CD14-positive monocyte (primary cell): ENCODE results near the gene NSD1. TPM values are rescaled to one million over a fixed set of nuclear protein-coding genes. Genes with fewer than 3 reads are reported as not detected.
"Not testable (repeated sequence)": the region's sequence is repeated elsewhere in the genome, so short reads cannot be mapped to it uniquely, and the experiment has no call there.

Experiments
- DNase-seq, 3 donors: peaks; one replicate each; pipeline ENCODE4 v3.0.0-alpha.2; 2011 to 2022
- H2AFZ ChIP-seq: 2 replicates; pipeline ENCODE4 v1.6.0; 2012; ENCODE audit warnings: mild to moderate bottlenecking, low read depth, low read length, inconsistent platforms; ENCODE audit not compliant: insufficient read depth, poor library complexity, severe bottlenecking
- H3K27ac ChIP-seq, 2 donors: 1 replicate in 1 of 2; 2 replicates in 1 of 2; pipeline ENCODE4 v1.5.1; 2012 to 2013; ENCODE audit warnings: low read length in 2 of 2, control low read depth in 1 of 2, inconsistent platforms in 1 of 2, low read depth in 1 of 2, mild to moderate bottlenecking in 1 of 2
- H3K27me3 ChIP-seq, 2 donors: one replicate each; pipeline versions ENCODE4 v1.6.0 to v1.6.1; 2011 to 2013; ENCODE audit warnings: low read length in 2 of 2; ENCODE audit not compliant: control insufficient read depth in 2 of 2, insufficient read depth in 2 of 2
- H3K36me3 ChIP-seq, 2 donors: replicated peaks in 1 of 2; 1 replicate in 1 of 2; 2 replicates in 1 of 2; pipeline versions ENCODE4 v1.5.1 to v1.6.1; 2012 to 2013; ENCODE audit warnings: low read length in 2 of 2, control low read depth in 1 of 2, inconsistent platforms in 1 of 2, mild to moderate bottlenecking in 1 of 2; ENCODE audit not compliant: insufficient read depth in 2 of 2, control insufficient read depth in 1 of 2
- H3K4me1 ChIP-seq, 2 donors: 1 replicate in 1 of 2; 2 replicates in 1 of 2; pipeline versions ENCODE4 v1.5.1 to v1.6.1; 2012 to 2013; ENCODE audit warnings: low read length in 2 of 2, control low read depth in 1 of 2, inconsistent platforms in 1 of 2, mild to moderate bottlenecking in 1 of 2, moderate library complexity in 1 of 2; ENCODE audit not compliant: insufficient read depth in 2 of 2, control insufficient read depth in 1 of 2
- H3K4me2 ChIP-seq: replicated peaks from 2 replicates; pipeline ENCODE3; 2012; ENCODE audit warnings: low read length, moderate library complexity, mild to moderate bottlenecking; ENCODE audit not compliant: poor library complexity, severe bottlenecking; ENCODE audit errors: extremely low read depth
- H3K4me3 ChIP-seq, 3 experiments: fragments of 200-600 bp in 1 of 3; sonication (generic) in 1 of 3; replicated peaks in 1 of 3; 1 replicate in 2 of 3; 2 replicates in 1 of 3; pipeline ENCODE4 v1.5.1; 2011 to 2013; ENCODE audit warnings: low read length in 3 of 3, mild to moderate bottlenecking in 3 of 3, control low read depth in 2 of 3, low read depth in 2 of 3, inconsistent platforms in 1 of 3, moderate library complexity in 1 of 3
- H3K79me2 ChIP-seq: 2 replicates; pipeline ENCODE4 v1.6.0; 2012; ENCODE audit warnings: mild to moderate bottlenecking, control low read depth, inconsistent platforms, low read length, moderate library complexity; ENCODE audit not compliant: insufficient read depth
- H3K9ac ChIP-seq: 2 replicates; pipeline ENCODE4 v1.6.0; 2017; ENCODE audit warnings: low read length, mild to moderate bottlenecking; ENCODE audit not compliant: insufficient read depth, poor library complexity, severe bottlenecking
- H3K9me3 ChIP-seq, 2 donors: replicated peaks in 1 of 2; 1 replicate in 1 of 2; 2 replicates in 1 of 2; pipeline versions ENCODE4 v1.5.1 to v1.6.1; 2012 to 2013; ENCODE audit warnings: low read length in 2 of 2, control low read depth in 1 of 2; ENCODE audit not compliant: control insufficient read depth in 1 of 2, insufficient read depth in 1 of 2
- H4K20me1 ChIP-seq: 2 replicates; pipeline ENCODE4 v1.6.0; 2012; ENCODE audit warnings: mild to moderate bottlenecking, low read length, control low read depth, moderate library complexity; ENCODE audit not compliant: insufficient read depth
- H3K27ac Mint-ChIP-seq, 7 donors: one replicate each; pipeline ENCODE4 v1.8.0; 2020; ENCODE audit warnings: mild to moderate bottlenecking in 7 of 7, mixed read lengths in 7 of 7, moderate library complexity in 6 of 7, inconsistent platforms in 2 of 7
- H3K27me3 Mint-ChIP-seq, 3 donors: one replicate each; pipeline ENCODE4 v1.8.0; 2021 to 2022; ENCODE audit warnings: low read depth in 3 of 3, mild to moderate bottlenecking in 3 of 3, mixed read lengths in 3 of 3, moderate library complexity in 3 of 3, inconsistent platforms in 1 of 3
- H3K36me3 Mint-ChIP-seq, 2 donors: one replicate each; pipeline ENCODE4 v1.8.0; 2020; ENCODE audit warnings: mixed read lengths in 2 of 2, inconsistent platforms in 1 of 2, mild to moderate bottlenecking in 1 of 2
- H3K4me1 Mint-ChIP-seq: one replicate; pipeline ENCODE4 v1.8.0; 2020; ENCODE audit warnings: mild to moderate bottlenecking, mixed read lengths
- H3K4me3 Mint-ChIP-seq, 2 donors: one replicate each; pipeline ENCODE4 v1.8.0; 2020; ENCODE audit warnings: mild to moderate bottlenecking in 2 of 2, mixed read lengths in 2 of 2, moderate library complexity in 1 of 2
- H3K9me3 Mint-ChIP-seq, 7 donors: one replicate each; pipeline ENCODE4 v1.8.0; 2020 to 2022; ENCODE audit warnings: mixed read lengths in 7 of 7, mild to moderate bottlenecking in 6 of 7, moderate library complexity in 6 of 7, inconsistent platforms in 2 of 7
- CTCF ChIP-seq: fragments of 200-600 bp; IDR thresholded peaks from one replicate; pipeline ENCODE4 v1.8.0; 2022; ENCODE audit warnings: antibody characterized with exemption, mild to moderate bottlenecking
- WGBS: methylation state at CpG from one replicate; pipeline ENCODE4 v1.1.5; 2013; ENCODE audit warnings: missing lambda C conversion rate; ENCODE audit not compliant: insufficient coverage; 5-methylcytosine and 5-hydroxymethylcytosine counted together
- intact Hi-C, 2 donors: fragments of 100-400 bp; cut with micrococcal nuclease; formaldehyde crosslinking; loops; one replicate each; pipeline versions ENCODE4 v1.15.0 to v1.15.1; 2023
- polyA plus RNA-seq, 3 donors: library from polyadenylated mRNA; depleted of rRNA in 1 of 3; unstranded in 2 of 3; stranded (reverse) in 1 of 3; fragments of 300-500 nt in 2 of 3; fragments of >200 nt in 1 of 3; fragmentation: Illumina TruSeq in 2 of 3; gene quantifications; 1 replicate in 2 of 3; 2 replicates in 1 of 3; pipeline ENCODE4 v1.2.3, GENCODE V29; 2012 to 2021

Gene NSD1
- polyA plus RNA-seq, 3 donors, result 12.6 to 31.9 (median 19.0) TPM

GRCh38 chr5:177304392-177305119 lies 171.0 kb downstream of the NSD1 start:
- Mint-ChIP-seq H3K36me3 (peaks cover 41 to 60% of the 10 kb centered on the region in 2 donors), H3K4me1 (peaks cover 81% of the 10 kb centered on the region), H3K27ac (peak overlapping the region; percentile 91 to 99 (median 96)), H3K4me3 (peak overlapping the region; percentile 93 to 96), H3K9me3 (peaks cover 0 to 3% (median 0%) of the 10 kb centered on the region in 7 donors), H3K27me3 (peaks cover 0 to 2% (median 0%) of the 10 kb centered on the region in 3 donors)
- no peak overlapping the region for H2AFZ ChIP-seq
- H4K20me1 ChIP-seq, result peaks cover 48% of the 10 kb centered on the region
- peak overlapping the region; percentile 91 to 97 (median 96) for H3K4me3 ChIP-seq
- WGBS, result 32% methylated on average over 5 of the region's 19 CpGs
- no peaks in the 10 kb centered on the region for H3K9me3 ChIP-seq
- TF ChIP-seq CTCF, result no peak
- H3K4me2 ChIP-seq, result peak overlapping the region; percentile 88
- peaks cover 83% of the 10 kb centered on the region for H3K79me2 ChIP-seq
- intact Hi-C loops, result loop anchor here (5.0 to 10.0 kb wide), 6 partner anchors 48 to 848 kb away; partner anchors contain the start of genes LMAN2 (in 1 of the 2), NHP2 (in 1 of the 2), RNF44 (in 1 of the 2) and TMED9 (in 1 of the 2)
- peaks cover 36 to 38% of the 10 kb centered on the region in 2 donors for H3K36me3 ChIP-seq
- peak overlapping the region; percentile 80 for H3K9ac ChIP-seq
- no peaks in the 10 kb centered on the region for H3K27me3 ChIP-seq
- peaks cover 83 to 94% of the 10 kb centered on the region in 2 donors for H3K4me1 ChIP-seq
- H3K27ac ChIP-seq, result peak overlapping the region; percentile 79 to 95
- no peak for DNase-seq

DNA sequence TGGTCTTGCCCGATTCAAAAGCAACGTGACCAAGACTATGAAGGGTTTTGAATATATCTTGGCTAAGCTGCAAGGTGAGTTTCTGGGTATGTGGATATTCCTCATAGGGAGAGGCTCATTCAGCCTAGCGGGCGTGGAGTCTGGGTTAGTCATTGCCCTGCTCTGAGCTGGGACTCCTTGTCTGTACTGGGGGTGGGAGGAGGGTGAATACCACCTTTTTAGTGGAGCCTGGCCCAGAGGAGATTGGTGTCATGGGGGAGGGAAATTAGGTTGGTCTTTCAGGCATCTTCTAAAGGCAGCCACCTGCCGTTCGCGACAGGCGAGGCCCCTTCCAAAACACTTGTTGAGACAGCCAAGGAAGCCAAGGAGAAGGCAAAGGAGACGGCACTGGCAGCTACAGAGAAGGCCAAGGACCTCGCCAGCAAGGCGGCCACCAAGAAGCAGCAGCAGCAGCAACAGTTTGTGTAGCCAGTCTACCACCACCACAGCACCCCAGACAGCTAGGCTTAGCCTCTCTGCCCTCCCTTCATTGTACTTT lies 172.6 kb downstream of the NSD1 start:
- Histone ChIP-seq H3K79me2 (peaks cover 96% of the 10 kb centered on the region), H3K27ac (peak overlapping the region; percentile 95 to 98), H3K4me2 (peak overlapping the region; percentile 88), H4K20me1 (peaks cover 52% of the 10 kb centered on the region), H3K36me3 (peaks cover 30 to 34% of the 10 kb centered on the region in 2 donors), H3K4me1 (peaks cover 83 to 94% of the 10 kb centered on the region in 2 donors), H3K4me3 (peak overlapping the region; percentile 35 to 97 (median 37)), H3K9ac (peak overlapping the region; percentile 53)
- not testable (repeated sequence) for H3K27me3 ChIP-seq, H3K27me3 Mint-ChIP-seq, H3K9me3 ChIP-seq, DNase-seq, H2AFZ ChIP-seq, H3K9me3 Mint-ChIP-seq
- WGBS, result 83% methylated on average over 6 of the region's 11 CpGs
- Mint-ChIP-seq H3K36me3 (peaks cover 36 to 52% of the 10 kb centered on the region in 2 donors), H3K4me1 (peaks cover 81% of the 10 kb centered on the region), H3K27ac (peak overlapping the region; percentile 95 to 99 (median 98)), H3K4me3 (peak overlapping the region; percentile 93 to 96)
- intact Hi-C loops, result loop anchor here in 1 of 2 donors (5.0 to 10.0 kb wide), 3 partner anchors 46 to 289 kb away; partner anchors contain the start of genes LMAN2 and TMED9
